ES-I3 (cell line): ENCODE results near the gene IWS1.
A peak's percentile ranks its signal among the peaks of the same experiment; 100 is the strongest.
"Not testable (repeated sequence)": the region's sequence is repeated elsewhere in the genome, so short reads cannot be mapped to it uniquely, and the experiment has no call there.

ENCODE experiments used
- H3K36me3 ChIP-seq: 2 replicates; pipeline ENCODE4 v1.6.1; 2013; ENCODE audit warnings: mild to moderate bottlenecking, low read length, control low read depth, moderate library complexity; ENCODE audit not compliant: insufficient read depth
- H3K4me1 ChIP-seq: 2 replicates; pipeline ENCODE4 v1.6.1; 2013; ENCODE audit warnings: mild to moderate bottlenecking, control low read depth, low read length; ENCODE audit not compliant: insufficient read depth
- H3K9ac ChIP-seq: 2 replicates; pipeline ENCODE4 v1.6.1; 2013; ENCODE audit warnings: low read depth, mild to moderate bottlenecking, low read length, moderate library complexity
- H3K9me3 ChIP-seq: 2 replicates; pipeline ENCODE4 v1.6.1; 2013; ENCODE audit warnings: mild to moderate bottlenecking, low read length, moderate library complexity; ENCODE audit not compliant: control insufficient read depth, insufficient read depth

Gene IWS1

DNA sequence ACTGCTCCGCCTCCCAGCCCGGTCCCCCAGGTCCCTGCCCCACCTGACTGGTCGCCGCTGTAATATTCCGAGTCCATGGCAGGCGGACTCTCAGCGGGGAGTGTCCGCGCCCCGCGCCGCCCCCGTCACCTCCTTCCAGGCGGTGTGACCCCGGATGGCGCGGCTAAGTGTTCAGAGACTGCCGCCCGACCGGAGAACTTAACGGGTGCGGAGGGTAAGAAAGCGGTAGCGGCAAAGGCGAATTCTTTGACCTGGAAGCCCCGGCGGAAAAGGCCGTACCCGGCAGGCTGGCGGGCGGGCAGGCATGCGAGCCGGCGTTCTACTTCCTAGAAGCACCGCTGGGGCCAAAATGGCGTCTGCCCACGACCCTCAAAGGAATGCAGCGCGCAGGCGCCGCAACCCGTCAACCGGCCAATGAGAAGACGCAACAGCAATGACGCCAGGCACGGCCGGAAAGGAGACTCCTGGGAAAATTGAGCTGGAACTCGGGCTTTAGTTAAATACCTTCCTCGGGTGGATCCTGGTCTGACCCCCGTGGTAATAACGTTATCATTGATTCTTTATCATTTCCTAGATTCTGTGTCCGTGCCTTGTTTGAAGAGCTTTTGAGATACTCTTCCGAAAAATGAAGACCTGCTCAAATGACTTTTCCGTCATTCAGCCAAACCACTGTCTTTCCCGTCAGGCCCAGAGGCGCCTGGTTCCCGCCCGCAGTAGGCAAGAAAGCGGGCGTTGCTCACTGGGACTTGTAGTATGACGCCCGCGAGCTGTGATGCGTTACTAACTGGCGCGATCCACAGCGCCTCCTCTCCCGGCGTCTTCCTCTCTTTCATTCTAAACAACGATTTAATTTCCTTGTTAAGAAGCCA, at the start of gene IWS1:
TSS of gene IWS1 (minus strand) at position 358 of the 869 bp plus-strand sequence. CDS start at position 77, 281 bp downstream.
- peaks cover 15% of the 10 kb centered on the region; the same call in 1 of the 2 replicates for H3K4me1 ChIP-seq
- peaks cover 9% of the 10 kb centered on the region; the same call in 1 of the 2 replicates for H3K36me3 ChIP-seq
- H3K9me3 ChIP-seq: no peaks in the 10 kb centered on the region
- H3K9ac ChIP-seq: peak within 1 kb of the TSS; percentile 89

DNA sequence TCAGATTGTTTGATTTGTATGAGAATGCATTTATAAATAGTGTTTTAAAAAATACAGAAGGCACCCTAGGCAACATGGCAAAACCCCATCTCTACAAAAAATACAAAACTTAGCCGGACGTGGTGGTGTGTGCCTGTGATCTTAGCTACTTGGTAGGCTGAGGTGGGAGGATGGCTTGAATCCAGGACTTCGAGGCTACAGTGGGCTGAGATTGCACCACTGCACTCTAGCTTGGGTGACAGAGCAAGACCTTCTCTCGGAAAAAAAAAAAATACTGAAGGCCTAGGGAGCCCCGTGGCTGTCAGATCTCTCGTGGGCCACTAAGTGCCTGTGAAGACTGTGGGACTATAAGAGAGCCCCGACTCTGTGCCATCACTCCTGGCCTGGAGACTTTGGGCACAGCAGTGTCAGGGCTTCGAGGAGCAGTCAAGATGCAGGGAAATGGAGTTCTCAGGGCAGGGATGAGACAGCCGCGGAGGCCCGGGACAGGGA, 49.7 kb upstream of the IWS1 start:
- H3K9ac ChIP-seq: no peak overlapping the region
- no peaks in the 10 kb centered on the region for H3K36me3 ChIP-seq
- H3K9me3 ChIP-seq: no peaks in the 10 kb centered on the region
- H3K4me1 ChIP-seq: peaks cover 2% of the 10 kb centered on the region

DNA sequence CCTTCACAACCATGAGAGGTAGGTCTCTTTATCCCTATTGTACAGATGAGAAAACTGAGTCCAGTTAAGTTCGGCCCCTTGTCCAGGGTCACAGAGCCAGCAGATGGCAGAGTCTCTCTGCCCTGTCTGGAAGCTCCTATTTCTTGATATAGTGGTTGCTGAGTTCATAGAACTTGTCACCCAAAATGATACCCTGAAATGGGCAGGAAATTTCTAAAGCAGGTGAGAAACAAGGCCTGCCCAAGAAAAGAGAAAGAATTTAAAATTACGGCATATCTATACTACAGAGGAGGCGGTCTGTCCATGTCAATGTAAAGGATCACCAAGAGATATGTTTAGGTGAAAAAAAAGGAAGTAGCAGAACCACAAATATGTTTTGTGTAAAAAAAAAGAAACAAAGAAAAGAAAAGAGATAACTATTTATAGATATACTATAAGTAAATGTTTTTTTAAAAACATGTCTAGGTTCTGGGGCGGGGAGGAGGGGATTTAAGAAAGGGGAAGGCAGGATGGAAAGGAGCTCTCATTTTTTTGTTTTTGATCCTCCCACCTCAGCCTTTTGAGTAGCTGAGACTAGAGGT, 49.0 kb upstream of the IWS1 start:
- H3K4me1 ChIP-seq: peaks cover 8% of the 10 kb centered on the region
- no peaks in the 10 kb centered on the region for H3K36me3 ChIP-seq
- H3K9ac ChIP-seq: no peak overlapping the region
- no peaks in the 10 kb centered on the region for H3K9me3 ChIP-seq

DNA sequence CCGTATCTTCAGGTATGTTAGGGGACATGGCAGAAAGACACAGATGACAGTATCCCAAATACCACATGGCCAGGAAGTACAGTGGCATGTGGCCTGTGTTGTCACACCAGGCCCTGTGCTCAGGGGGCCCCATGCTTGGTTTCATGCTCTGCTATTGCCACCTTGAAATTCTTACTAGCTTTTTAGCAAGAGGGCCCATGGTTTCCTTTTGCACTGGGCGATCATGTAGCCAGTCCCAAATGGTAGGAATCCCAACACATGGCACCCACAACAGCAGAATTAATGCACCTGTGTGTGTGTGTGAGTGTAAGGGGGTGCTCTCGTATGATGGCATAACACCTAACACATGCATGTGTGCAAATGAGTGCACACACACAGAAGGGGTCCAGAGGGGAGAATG, 48.4 kb upstream of the IWS1 start:
- Histone ChIP-seq H3K4me1 (peaks cover 8% of the 10 kb centered on the region), H3K9me3 (no peaks in the 10 kb centered on the region), H3K36me3 (no peaks in the 10 kb centered on the region), H3K9ac (no peak overlapping the region)

DNA sequence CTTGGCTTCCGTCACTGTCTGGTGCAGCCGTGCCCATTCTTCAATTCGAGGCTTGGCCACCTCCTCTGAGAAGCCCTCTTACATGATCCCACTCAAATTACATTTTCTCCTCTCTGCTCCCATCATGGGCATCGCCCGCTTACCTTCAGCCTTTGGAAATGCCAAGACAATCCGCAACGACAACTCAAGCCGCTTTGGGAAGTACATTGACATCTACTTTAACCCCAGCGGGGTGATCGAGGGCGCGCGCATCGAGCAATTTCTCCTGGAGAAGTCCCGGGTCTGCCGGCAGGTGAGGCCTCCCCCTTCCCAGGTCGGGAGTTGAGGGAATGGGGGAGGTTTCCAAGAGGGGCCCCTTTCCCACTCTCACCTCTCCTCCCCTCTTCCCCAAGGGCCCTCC, 47.5 kb upstream of the IWS1 start:
- Histone ChIP-seq H3K4me1 (peaks cover 8% of the 10 kb centered on the region), H3K9ac (no peak overlapping the region), H3K36me3 (no peaks in the 10 kb centered on the region), H3K9me3 (no peaks in the 10 kb centered on the region)

DNA sequence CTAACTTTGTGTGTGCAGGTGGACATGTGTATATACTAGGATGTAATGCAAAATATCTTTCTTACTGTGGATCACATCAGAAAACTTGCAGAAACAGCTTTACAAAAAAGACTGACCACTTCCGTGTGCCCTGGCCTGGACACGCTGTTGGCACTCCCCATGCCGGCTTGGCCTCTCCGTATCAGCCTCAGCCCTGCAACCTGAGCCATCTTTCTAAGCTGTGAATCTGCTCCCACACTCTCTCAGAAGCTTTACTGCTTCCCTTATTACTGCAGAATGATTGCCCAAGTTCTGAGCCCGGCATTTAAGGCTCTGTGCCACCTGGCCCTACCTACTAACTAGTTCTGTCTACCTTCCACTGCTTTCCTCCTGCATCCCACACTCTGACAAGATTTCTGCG, 47.0 kb upstream of the IWS1 start:
- Histone ChIP-seq H3K9me3 (no peaks in the 10 kb centered on the region), H3K36me3 (no peaks in the 10 kb centered on the region), H3K9ac (no peak overlapping the region), H3K4me1 (peaks cover 8% of the 10 kb centered on the region)

DNA sequence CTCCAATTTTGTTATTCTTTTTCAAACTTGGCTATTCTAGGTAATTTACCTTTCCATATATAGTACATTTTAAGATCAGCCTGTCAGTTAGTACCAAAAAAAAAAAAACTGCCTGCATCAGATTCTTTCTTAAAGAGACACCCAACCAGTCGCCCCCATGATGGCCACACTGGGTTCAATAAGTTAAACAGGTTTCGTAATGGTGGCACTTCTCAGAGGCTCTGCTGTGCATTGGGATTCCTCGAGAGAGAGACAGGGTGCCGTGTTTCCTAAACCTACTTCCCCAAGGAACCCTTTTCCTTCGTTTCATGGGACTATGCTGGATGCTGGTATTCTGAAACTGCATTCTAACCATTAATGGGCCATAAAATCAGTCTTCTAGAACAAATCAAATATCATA, 46.6 kb upstream of the IWS1 start:
- no peaks in the 10 kb centered on the region for H3K9me3 ChIP-seq
- H3K9ac ChIP-seq: no peak overlapping the region
- no peaks in the 10 kb centered on the region for H3K36me3 ChIP-seq
- H3K4me1 ChIP-seq: peaks cover 8% of the 10 kb centered on the region

DNA sequence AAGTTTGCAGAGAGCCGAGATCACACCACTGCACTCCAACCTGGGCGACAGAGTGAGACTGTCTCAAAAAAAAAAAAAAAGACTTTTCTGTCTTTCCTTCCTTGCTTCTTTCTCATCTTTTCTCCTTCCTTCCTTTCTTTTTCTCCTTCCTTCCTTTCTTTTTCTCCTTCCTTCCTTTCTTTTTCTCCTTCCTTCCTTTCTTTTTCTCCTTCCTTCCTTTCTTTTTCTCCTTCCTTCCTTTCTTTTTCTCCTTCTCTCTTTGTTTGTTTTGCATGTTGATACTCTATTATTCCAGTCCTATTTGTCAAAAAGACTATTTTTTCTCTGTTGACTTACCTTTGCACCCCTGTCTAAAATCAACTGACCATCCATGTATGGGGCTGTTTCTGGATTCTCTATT, 46.1 kb upstream of the IWS1 start:
- not testable (repeated sequence) for H3K9ac ChIP-seq, H3K36me3 ChIP-seq, H3K9me3 ChIP-seq, H3K4me1 ChIP-seq

DNA sequence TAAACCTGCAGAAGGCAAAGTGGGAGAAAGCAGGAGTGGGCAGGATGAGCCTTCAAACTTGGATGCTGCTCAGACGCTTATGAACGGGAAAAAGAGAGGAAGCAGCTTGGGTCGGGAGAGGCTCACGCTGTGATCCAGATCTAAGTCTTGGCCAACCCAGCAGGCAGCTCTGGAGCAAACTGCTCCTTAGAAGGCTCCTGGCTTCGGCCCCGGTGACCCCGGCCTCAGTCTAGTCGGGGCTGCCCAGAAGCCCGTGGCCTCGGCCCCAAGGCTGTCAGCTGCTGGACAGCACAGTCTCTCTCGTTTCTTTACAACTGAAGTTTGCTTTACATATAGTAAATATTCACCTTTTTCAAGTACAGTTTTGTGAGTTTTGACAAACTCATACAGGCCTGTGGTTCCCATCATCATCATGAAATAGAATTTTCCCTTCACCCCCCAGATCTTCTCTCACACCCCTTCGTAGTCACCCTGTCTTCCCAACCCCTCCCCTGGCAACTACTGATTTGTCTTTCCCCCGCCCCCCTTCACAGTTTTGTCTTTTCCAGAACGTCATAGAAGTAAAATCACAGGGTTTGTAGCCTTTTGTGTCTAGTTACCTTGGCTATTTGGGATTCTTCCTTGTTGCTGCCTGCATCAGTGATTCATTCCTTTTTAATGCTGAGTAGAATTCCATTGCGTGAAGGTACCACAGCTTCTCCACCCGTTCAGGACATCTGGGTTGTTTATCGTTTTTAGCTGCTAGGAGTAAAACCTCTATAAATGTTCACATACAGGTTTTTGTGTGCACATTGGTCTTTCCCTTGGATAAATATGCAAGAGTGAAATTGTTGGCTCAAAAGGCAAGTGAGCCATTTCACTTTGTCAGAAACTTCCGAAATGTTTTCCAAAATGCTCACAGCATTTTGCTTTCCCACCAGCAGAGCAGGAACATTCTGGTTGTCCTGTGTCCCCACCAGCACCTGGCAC, 44.3 kb upstream of the IWS1 start:
- Histone ChIP-seq H3K36me3 (no peaks in the 10 kb centered on the region), H3K9ac (no peak overlapping the region), H3K9me3 (no peaks in the 10 kb centered on the region), H3K4me1 (peaks cover 8% of the 10 kb centered on the region)

DNA sequence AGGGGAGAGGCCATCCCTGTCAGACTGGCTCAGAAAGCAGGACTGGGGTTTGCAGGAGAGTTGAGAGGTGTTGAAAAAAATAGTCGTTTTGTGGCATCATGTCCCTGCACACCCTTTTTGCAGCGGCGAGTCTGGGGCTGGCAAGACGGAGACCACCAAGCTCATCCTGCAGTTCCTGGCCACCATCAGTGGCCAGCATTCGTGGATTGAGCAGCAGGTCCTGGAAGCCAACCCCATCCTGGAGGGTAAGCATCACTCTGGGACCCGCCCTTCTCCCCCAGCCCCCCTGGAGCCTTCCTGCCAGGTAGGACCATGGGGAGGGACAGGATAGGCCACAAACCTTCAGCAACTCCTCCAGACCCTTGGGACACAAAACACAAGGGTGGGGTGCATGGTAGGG, 43.4 kb upstream of the IWS1 start:
- Histone ChIP-seq H3K9ac (no peak overlapping the region), H3K36me3 (no peaks in the 10 kb centered on the region), H3K9me3 (no peaks in the 10 kb centered on the region), H3K4me1 (peaks cover 8% of the 10 kb centered on the region)

DNA sequence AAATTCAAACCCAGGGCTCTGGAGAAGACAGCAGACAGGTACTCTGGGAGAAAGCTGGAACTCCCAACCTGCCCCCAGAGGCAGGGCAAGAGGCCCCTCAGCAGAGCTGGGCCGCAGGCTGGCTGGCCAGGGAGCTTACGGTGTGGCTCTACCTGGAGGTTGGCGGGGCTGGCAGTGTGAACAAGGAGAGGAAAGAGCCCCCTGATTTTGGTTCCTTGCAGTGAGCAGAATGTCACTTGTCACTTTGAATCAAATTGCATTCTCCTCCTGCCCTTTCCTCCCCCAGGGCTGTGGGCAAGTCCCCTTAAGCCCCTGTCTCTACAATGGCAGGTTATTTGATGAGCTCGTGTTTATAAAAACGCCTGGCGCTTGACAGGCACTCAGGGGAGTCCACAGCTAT, 41.8 kb upstream of the IWS1 start:
- H3K9me3 ChIP-seq: no peaks in the 10 kb centered on the region
- H3K9ac ChIP-seq: no peak overlapping the region
- no peaks in the 10 kb centered on the region for H3K36me3 ChIP-seq
- peaks cover 8% of the 10 kb centered on the region for H3K4me1 ChIP-seq

DNA sequence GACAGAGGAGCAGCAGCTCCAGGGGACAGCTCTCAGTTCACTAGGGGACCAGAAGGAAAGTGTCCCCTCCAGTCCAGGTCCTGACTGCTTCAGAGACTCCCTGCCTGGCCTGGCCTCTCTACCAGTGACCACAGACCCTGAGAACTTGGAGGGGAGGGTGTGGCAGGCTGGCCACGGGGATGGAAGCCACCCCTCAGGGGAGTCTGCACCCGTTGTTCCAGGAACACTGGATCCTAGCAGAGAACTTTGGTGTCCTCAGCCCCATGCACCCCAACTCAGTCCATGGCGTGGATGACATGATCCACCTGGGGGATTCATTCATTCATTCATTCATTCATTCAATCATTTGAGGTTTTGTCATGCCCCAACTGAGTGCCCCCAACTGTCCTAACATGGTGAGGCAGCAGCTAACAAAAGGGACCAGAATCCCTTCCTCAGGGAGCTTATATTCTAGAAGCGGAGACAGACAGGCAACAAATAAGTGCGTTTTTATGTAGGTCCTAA, 41.1 kb upstream of the IWS1 start:
- Histone ChIP-seq H3K36me3 (no peaks in the 10 kb centered on the region), H3K9ac (no peak overlapping the region), H3K4me1 (peaks cover 8% of the 10 kb centered on the region), H3K9me3 (no peaks in the 10 kb centered on the region)

DNA sequence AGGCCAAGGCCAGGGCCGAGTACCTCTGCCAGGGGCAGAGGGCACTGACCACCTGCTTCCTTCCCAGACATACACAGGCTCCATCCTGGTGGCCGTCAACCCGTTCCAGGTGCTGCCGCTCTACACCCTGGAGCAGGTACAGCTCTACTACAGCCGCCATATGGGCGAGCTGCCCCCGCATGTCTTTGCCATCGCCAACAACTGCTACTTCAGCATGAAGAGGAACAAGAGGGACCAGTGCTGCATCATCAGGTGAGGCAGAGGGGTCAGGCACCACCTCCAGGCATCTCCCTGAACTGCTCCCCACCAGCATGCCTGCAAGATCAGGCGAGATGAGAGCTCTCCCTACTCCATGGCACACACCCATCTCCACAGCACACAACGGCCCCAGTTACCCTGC, 40.3 kb upstream of the IWS1 start:
- H3K9ac ChIP-seq: no peak overlapping the region
- H3K4me1 ChIP-seq: peaks cover 8% of the 10 kb centered on the region
- no peaks in the 10 kb centered on the region for H3K9me3 ChIP-seq
- H3K36me3 ChIP-seq: no peaks in the 10 kb centered on the region

DNA sequence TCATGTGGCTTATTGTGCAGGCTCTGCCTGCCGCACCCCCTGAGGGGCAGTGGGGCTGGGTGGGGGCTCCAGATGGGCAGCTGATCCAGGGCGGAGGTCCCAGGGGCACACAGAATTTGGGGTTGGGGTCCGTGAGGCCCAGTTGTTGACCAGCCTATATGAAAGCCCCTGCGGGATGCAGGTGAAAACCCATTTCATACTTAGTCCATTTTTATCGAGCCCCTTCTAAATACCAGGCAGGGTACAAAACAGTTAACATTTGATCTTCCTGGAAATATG, 39.8 kb upstream of the IWS1 start:
- peaks cover 7% of the 10 kb centered on the region for H3K4me1 ChIP-seq
- no peak overlapping the region for H3K9ac ChIP-seq
- no peaks in the 10 kb centered on the region for H3K36me3 ChIP-seq
- H3K9me3 ChIP-seq: no peaks in the 10 kb centered on the region
